Upper lobe of right lung (tissue), 1 donor: Measurements from ENCODE around the gene EML6. TPM values are rescaled to one million over a fixed set of nuclear protein-coding genes. Genes with fewer than 3 reads are reported as not detected.

ENCODE experiments used
- ATAC-seq: fragments of 200-7000 bp; cut with Tn5 transposase; one replicate; pipeline ENCODE4 v1.9.1; 2020; ENCODE audit warnings: mild to moderate bottlenecking, moderate library complexity
- DNase-seq: peaks from one replicate; pipeline ENCODE4 v3.0.0-alpha.2; 2020
- H3K27ac ChIP-seq: fragments of 200-600 bp; one replicate; pipeline ENCODE4 v1.8.0; 2022
- H3K27me3 ChIP-seq: fragments of 200-600 bp; one replicate; pipeline ENCODE4 v1.8.0; 2022; ENCODE audit warnings: mild to moderate bottlenecking
- H3K36me3 ChIP-seq: fragments of 200-600 bp; one replicate; pipeline ENCODE4 v1.8.0; 2022
- H3K4me1 ChIP-seq: fragments of 200-600 bp; one replicate; pipeline ENCODE4 v1.8.0; 2022
- H3K4me3 ChIP-seq: fragments of 200-600 bp; one replicate; pipeline ENCODE4 v1.8.0; 2022; ENCODE audit warnings: mild to moderate bottlenecking
- H3K9me3 ChIP-seq: fragments of 200-600 bp; one replicate; pipeline ENCODE4 v1.8.0; 2022
- intact Hi-C: fragments of 100-400 bp; cut with DNase I; formaldehyde crosslinking; loops from one replicate; pipeline ENCODE4 v1.11.0; 2022
- total RNA-seq: library from RNA; stranded (reverse); fragmentation: NEBNext Ultra II Directional; extraction: Animal tissue kit (Norgen Biotek cat#: 25700); gene quantifications from one replicate; pipeline ENCODE4 v1.2.1, GENCODE V29; 2021
- TF ChIP-seq, protein P1 (sequence below): fragments of 200-600 bp; IDR thresholded peaks from one replicate; pipeline ENCODE4 v1.8.0; 2022; ENCODE audit warnings: antibody characterized with exemption
- donor health status: DM: no; HTN: yes; CAD: no; lungs with severe emphysema.

The EML6 gene
- total RNA-seq, 1 donor from 2014 or later, result 1.4 TPM

DNA sequence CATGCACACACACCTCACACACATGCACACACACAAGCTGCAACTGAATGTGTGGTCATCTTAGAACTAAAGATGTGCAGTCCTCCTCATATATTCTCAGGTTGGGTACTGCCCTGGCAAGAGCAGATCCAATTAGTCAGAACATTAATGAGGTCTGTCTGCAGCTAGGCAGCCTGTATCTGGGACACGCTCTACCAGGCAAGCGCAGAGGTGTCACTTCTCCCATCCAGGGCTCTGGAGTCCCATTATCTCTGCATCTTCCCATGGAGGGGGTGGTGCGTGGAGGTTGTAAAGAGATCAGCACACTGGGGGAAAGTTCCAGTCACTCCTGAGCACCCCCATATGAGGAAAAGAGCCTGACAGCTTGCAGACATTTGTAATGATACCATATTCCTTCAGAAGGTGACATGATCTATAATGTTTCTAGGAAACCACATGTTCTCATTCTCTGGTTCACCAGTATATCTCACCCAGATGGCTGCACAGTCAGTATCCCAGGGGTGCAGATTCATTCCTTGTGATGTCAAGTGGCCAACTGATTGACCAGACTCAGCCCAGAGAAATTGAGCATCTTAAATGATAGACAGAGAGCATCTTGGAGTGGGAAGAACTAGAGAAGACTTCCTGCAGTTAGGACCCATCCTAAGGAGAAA, 231.4 kb downstream of the EML6 start:
- H3K9me3 ChIP-seq, result no peaks in the 10 kb centered on the region
- H3K4me1 ChIP-seq, result peaks cover 3% of the 10 kb centered on the region
- H3K4me3 ChIP-seq, result no peak overlapping the region
- no peaks in the 10 kb centered on the region for H3K36me3 ChIP-seq
- TF ChIP-seq, protein P1, sequence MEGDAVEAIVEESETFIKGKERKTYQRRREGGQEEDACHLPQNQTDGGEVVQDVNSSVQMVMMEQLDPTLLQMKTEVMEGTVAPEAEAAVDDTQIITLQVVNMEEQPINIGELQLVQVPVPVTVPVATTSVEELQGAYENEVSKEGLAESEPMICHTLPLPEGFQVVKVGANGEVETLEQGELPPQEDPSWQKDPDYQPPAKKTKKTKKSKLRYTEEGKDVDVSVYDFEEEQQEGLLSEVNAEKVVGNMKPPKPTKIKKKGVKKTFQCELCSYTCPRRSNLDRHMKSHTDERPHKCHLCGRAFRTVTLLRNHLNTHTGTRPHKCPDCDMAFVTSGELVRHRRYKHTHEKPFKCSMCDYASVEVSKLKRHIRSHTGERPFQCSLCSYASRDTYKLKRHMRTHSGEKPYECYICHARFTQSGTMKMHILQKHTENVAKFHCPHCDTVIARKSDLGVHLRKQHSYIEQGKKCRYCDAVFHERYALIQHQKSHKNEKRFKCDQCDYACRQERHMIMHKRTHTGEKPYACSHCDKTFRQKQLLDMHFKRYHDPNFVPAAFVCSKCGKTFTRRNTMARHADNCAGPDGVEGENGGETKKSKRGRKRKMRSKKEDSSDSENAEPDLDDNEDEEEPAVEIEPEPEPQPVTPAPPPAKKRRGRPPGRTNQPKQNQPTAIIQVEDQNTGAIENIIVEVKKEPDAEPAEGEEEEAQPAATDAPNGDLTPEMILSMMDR, result no peak
- no peak overlapping the region for H3K27ac ChIP-seq
- DNase-seq, result no peak
- intact Hi-C loops, result no loop called here
- no peaks in the 10 kb centered on the region for H3K27me3 ChIP-seq
- ATAC-seq, result no peak

- Histone ChIP-seq H3K4me3 (no peak overlapping the region), H3K36me3 (no peaks in the 10 kb centered on the region), H3K27me3 (no peaks in the 10 kb centered on the region), H3K9me3 (no peaks in the 10 kb centered on the region), H3K4me1 (peaks cover 3% of the 10 kb centered on the region), H3K27ac (peak overlapping the region; percentile 14)
- DNase-seq (no peak), ATAC-seq (peak; percentile 51)
- TF ChIP-seq, protein P1, result no peak
- intact Hi-C loops, result no loop called here
These were observed 232.1 kb downstream of the EML6 start for GRCh38 chr2:54955358-54956110.

- Histone ChIP-seq H3K27ac (peak overlapping the region; percentile 14), H3K4me3 (no peak overlapping the region), H3K27me3 (no peaks in the 10 kb centered on the region), H3K36me3 (no peaks in the 10 kb centered on the region), H3K4me1 (peaks cover 3% of the 10 kb centered on the region), H3K9me3 (no peaks in the 10 kb centered on the region)
- TF ChIP-seq, protein P1, result no peak
- ATAC-seq (no peak), DNase-seq (no peak)
- intact Hi-C loops, result no loop called here
These were observed 232.7 kb downstream of the EML6 start for GRCh38 chr2:54956111-54956627.

- TF ChIP-seq, protein P1, result no peak
- Histone ChIP-seq H3K4me1 (peaks cover 3% of the 10 kb centered on the region), H3K27ac (no peak overlapping the region), H3K9me3 (no peaks in the 10 kb centered on the region), H3K4me3 (no peak overlapping the region), H3K27me3 (no peaks in the 10 kb centered on the region), H3K36me3 (no peaks in the 10 kb centered on the region)
- no peak for ATAC-seq
- DNase-seq, result no peak
- intact Hi-C loops, result no loop called here
These were observed 234.0 kb downstream of the EML6 start for GRCh38 chr2:54957321-54957999.

DNA sequence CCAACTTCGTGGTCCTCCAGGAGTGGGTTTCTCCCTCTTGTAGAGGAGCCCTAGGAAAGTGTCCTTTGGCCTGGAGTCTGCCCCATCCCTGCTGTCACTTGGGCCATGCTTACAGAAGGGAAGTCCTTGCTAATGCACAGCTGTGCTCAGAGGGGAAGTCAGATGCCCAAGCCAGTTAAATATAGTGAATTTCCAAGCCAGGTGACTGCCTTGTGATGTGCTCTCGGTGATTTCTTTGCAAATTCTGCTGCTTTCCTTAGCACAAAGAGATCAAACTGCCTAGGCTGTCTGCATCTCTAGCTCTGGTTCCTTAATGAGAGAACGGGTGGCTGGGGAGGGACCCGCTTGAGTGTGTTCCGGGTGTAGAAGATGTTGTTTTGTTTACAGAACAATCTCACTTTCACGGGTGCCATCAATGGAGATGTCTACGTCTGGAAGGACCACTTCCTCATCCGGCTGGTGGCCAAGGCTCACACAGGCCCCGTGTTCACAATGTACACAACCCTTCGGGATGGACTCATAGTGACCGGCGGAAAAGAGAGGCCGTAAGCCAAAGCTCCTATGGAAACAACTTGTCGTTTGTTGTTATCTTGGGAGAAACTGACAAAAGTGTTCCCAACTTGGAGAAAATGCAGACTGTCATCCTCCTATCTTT, 235.4 kb downstream of the EML6 start:
- ATAC-seq, result no peak
- intact Hi-C loops, result no loop called here
- DNase-seq, result no peak
- peaks cover 3% of the 10 kb centered on the region for H3K4me1 ChIP-seq
- TF ChIP-seq, protein P1, result no peak
- H3K36me3 ChIP-seq, result no peaks in the 10 kb centered on the region
- H3K9me3 ChIP-seq, result no peaks in the 10 kb centered on the region
- H3K27me3 ChIP-seq, result no peaks in the 10 kb centered on the region
- H3K27ac ChIP-seq, result no peak overlapping the region
- no peak overlapping the region for H3K4me3 ChIP-seq
